ENCODE results near the gene MCF2L. TPM values are rescaled to one million over a fixed set of nuclear protein-coding genes. Genes with fewer than 3 reads are reported as not detected.
A peak's percentile ranks its signal among the peaks of the same experiment; 100 is the strongest.

Gene MCF2L
- total and polyA plus RNA-seq, 9 of the 15 experiments (the other 6 are each of a cell fraction or from before 2014, with no cell fraction given): 0.05 to 0.25 (median 0.18) TPM; not detected in 5

GRCh38 chr13:113076681-113077401, 107.8 kb downstream of the MCF2L start (continued):
- peak; percentile 52 for TF ChIP-seq BHLHE40 (IDR thresholded peaks at IDR 0.05; ENCODE audit: low read length)
- TF ChIP-seq MAX (CRISPR knock-in tag; IDR thresholded peaks at IDR 0.05): peak; percentile 59; the same call in 1 of the 2 replicates
- TF ChIP-seq, protein P1, sequence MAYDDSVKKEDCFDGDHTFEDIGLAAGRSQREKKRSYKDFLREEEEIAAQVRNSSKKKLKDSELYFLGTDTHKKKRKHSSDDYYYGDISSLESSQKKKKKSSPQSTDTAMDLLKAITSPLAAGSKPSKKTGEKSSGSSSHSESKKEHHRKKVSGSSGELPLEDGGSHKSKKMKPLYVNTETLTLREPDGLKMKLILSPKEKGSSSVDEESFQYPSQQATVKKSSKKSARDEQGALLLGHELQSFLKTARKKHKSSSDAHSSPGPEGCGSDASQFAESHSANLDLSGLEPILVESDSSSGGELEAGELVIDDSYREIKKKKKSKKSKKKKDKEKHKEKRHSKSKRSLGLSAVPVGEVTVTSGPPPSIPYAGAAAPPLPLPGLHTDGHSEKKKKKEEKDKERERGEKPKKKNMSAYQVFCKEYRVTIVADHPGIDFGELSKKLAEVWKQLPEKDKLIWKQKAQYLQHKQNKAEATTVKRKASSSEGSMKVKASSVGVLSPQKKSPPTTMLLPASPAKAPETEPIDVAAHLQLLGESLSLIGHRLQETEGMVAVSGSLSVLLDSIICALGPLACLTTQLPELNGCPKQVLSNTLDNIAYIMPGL (CRISPR knock-in tag; IDR thresholded peaks at IDR 0.05): no peak

DNA sequence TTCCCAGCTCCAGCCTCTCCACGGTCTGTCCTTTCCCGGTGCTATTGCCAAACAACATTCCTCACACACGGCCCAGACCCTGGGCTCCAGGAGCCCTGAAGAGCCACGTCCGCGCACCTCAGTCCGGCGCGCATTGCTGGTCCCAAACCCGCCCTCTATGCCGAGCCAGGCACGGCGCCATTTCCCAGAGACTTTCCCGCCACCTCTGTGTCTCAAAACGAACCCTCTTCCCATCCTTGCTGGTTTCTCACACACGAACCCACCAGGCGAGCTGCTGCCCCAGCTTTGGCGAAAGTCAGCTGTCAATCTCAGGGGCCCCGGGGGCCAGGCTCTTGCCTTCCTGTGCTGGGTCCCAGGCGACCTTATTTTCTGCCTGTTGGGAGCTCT, 108.5 kb downstream of the MCF2L start:
- Histone ChIP-seq H4K20me1 (replicated peaks; ENCODE audit: control insufficient read depth, insufficient read depth, low read length) (0 out of 2 replicates have a peak, but pooled peaks cover 6% of the 10 kb centered on the region), H2AFZ (ENCODE audit: low read depth, low read length) (no peak overlapping the region), H3K9me1 (ENCODE audit: control insufficient read depth, insufficient read depth, low read length) (no peaks in the 10 kb centered on the region), H3K27me3 (ENCODE audit: control insufficient read depth in 2 of 2, insufficient read depth in 2 of 2, low read length in 2 of 2) (peaks cover 0 to 76% of the 10 kb centered on the region in 2 experiments; a peak in 4 of 5 replicates), H3K4me3 (no peak overlapping the region), H3K79me2 (ENCODE audit: control insufficient read depth, insufficient read depth, low read length) (no peaks in the 10 kb centered on the region), H3K9me3 (replicated peaks; ENCODE audit: control insufficient read depth, insufficient read depth, low read depth, low read length) (no peaks in the 10 kb centered on the region), H3K4me2 (ENCODE audit: insufficient read depth, low read length) (no peak overlapping the region), H3K9ac (ENCODE audit: insufficient read depth in 1 of 2, low read depth in 2 of 2, low read length in 2 of 2) (no peak overlapping the region), H3K4me1 (replicated peaks in 1 of 2; ENCODE audit: control insufficient read depth in 2 of 2, insufficient read depth in 2 of 2, low read length in 2 of 2) (peaks cover 0 to 23% of the 10 kb centered on the region in 2 experiments; a peak in 1 of 5 replicates), H3K27ac (ENCODE audit: extremely low read depth, low read depth, low read length) (no peak overlapping the region), H3K36me3 (ENCODE audit: control insufficient read depth, insufficient read depth, low read length) (no peaks in the 10 kb centered on the region)
- no TSS peak for BruUV-seq (replicated peaks)
- FAIRE-seq: no peak
- DNase-seq (ENCODE audit: extremely low read depth in 1 of 4, low spot score in 3 of 4): no peak
- no peak for ATAC-seq
- WGBS (ENCODE audit: insufficient coverage, low coverage, missing lambda C conversion rate): 22% methylated on average over 17 of the region's 20 CpGs
- in situ Hi-C loops (cut with MboI) (no loop called here), intact Hi-C loops (cut with micrococcal nuclease) (no loop called here)
- CTCF ChIA-PET (ENCODE audit: low intra/inter-chr PET ratio): no interaction called here
- POLR2A ChIA-PET: interaction anchor here (1.5 kb wide), 1 partner anchor 9 kb away, joined by 4 read pairs; no protein-coding TSS in a partner anchor
- TF ChIP-seq HNRNPH1 (optimal IDR thresholded peaks at IDR 0.05; ENCODE audit: low read depth, low read length) (no peak), ZNF146 (CRISPR knock-in tag; IDR thresholded peaks at IDR 0.05; ENCODE audit: unreplicated experiment) (no peak)
- TF ChIP-seq, protein P2, sequence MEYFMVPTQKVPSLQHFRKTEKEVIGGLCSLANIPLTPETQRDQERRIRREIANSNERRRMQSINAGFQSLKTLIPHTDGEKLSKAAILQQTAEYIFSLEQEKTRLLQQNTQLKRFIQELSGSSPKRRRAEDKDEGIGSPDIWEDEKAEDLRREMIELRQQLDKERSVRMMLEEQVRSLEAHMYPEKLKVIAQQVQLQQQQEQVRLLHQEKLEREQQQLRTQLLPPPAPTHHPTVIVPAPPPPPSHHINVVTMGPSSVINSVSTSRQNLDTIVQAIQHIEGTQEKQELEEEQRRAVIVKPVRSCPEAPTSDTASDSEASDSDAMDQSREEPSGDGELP (CRISPR knock-in tag; IDR thresholded peaks at IDR 0.05; ENCODE audit: borderline replicate concordance): no peak
- TF ChIP-seq, protein P3, sequence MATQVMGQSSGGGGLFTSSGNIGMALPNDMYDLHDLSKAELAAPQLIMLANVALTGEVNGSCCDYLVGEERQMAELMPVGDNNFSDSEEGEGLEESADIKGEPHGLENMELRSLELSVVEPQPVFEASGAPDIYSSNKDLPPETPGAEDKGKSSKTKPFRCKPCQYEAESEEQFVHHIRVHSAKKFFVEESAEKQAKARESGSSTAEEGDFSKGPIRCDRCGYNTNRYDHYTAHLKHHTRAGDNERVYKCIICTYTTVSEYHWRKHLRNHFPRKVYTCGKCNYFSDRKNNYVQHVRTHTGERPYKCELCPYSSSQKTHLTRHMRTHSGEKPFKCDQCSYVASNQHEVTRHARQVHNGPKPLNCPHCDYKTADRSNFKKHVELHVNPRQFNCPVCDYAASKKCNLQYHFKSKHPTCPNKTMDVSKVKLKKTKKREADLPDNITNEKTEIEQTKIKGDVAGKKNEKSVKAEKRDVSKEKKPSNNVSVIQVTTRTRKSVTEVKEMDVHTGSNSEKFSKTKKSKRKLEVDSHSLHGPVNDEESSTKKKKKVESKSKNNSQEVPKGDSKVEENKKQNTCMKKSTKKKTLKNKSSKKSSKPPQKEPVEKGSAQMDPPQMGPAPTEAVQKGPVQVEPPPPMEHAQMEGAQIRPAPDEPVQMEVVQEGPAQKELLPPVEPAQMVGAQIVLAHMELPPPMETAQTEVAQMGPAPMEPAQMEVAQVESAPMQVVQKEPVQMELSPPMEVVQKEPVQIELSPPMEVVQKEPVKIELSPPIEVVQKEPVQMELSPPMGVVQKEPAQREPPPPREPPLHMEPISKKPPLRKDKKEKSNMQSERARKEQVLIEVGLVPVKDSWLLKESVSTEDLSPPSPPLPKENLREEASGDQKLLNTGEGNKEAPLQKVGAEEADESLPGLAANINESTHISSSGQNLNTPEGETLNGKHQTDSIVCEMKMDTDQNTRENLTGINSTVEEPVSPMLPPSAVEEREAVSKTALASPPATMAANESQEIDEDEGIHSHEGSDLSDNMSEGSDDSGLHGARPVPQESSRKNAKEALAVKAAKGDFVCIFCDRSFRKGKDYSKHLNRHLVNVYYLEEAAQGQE (IDR thresholded peaks at IDR 0.05; ENCODE audit: borderline replicate concordance): no peak
- TF ChIP-seq, protein P3 (CRISPR knock-in tag; IDR thresholded peaks at IDR 0.05; ENCODE audit: low read depth): no peak

All from K562 (cell line).